ENCODE measurements around the gene ARL16. TPM values are rescaled to one million over a fixed set of nuclear protein-coding genes. Genes with fewer than 3 reads are reported as not detected.
"Not testable (repeated sequence)": the region's sequence is repeated elsewhere in the genome, so short reads cannot be mapped to it uniquely, and the experiment has no call there.

The ARL16 gene
- total and polyA plus RNA-seq, 11 donors: 10.2 to 23.6 (median 15.9) TPM

GRCh38 chr17:81681672-81682071, 1.9 kb downstream of the ARL16 start:
- Histone ChIP-seq H3K4me1 (peaks cover 5 to 45% (median 26%) of the 10 kb centered on the region in 12 donors), H3K4me3 (no peak overlapping the region), H3K27me3 (no peaks in the 10 kb centered on the region), H3K9me3 (no peaks in the 10 kb centered on the region), H3K27ac (no peak overlapping the region), H3K36me3 (peaks cover 0 to 33% (median 13%) of the 10 kb centered on the region in 9 donors)
- no peak for ATAC-seq
- 60 to 72% (median 67%) methylated on average over 17 of the region's 17 CpGs for WGBS, 4 donors
- DNase-seq: peak in 1 of 5 donors; percentile 48
- intact Hi-C loops (cut with DNase I): loop anchor here in 1 of 10 donors (2.0 kb wide), 1 partner anchor 15 kb away; the partner anchor contains the start of genes CCDC137 and OXLD1
- TF ChIP-seq CTCF (IDR thresholded peaks at IDR 0.05) (no peak), POLR2A (IDR thresholded peaks at IDR 0.05) (no peak)

GRCh38 chr17:81680150-81680549, 3.4 kb downstream of the ARL16 start:
- 67 to 74% (median 72%) methylated on average over 11 of the region's 11 CpGs for WGBS, 4 donors
- intact Hi-C loops (cut with DNase I): no loop called here

GRCh38 chr17:81676906-81677305, 6.7 kb downstream of the ARL16 start:
- intact Hi-C loops (cut with DNase I): loop anchor here in 1 of 10 donors (2.0 kb wide), 1 partner anchor 34 kb away; no protein-coding TSS in a partner anchor
- peaks cover 0 to 19% (median under 1%) of the 10 kb centered on the region in 12 donors for H3K4me1 ChIP-seq
- ATAC-seq (no peak), DNase-seq (no peak)
- no peak for TF ChIP-seq CTCF (IDR thresholded peaks at IDR 0.05)
- TF ChIP-seq POLR2A (IDR thresholded peaks at IDR 0.05): no peak
- H3K27me3 ChIP-seq: no peaks in the 10 kb centered on the region
- 91 to 93% (median 92%) methylated on average over 9 to 17 of the region's 17 CpGs for WGBS, 4 donors
- H3K4me3 ChIP-seq: no peak overlapping the region
- peaks cover 0 to 41% (median 25%) of the 10 kb centered on the region in 9 donors for H3K36me3 ChIP-seq
- H3K27ac ChIP-seq: no peak overlapping the region
- H3K9me3 ChIP-seq: no peaks in the 10 kb centered on the region

More at GRCh38 chr17:81680150-81680549, 3.4 kb downstream of the ARL16 start:
- Histone ChIP-seq H3K36me3 (peaks cover 0 to 18% (median 4%) of the 10 kb centered on the region in 9 donors), H3K4me3 (no peak overlapping the region), H3K27ac (peak overlapping the region in 1 of 12 donors; percentile 2), H3K9me3 (no peaks in the 10 kb centered on the region), H3K27me3 (no peaks in the 10 kb centered on the region), H3K4me1 (peaks cover 5 to 41% (median 20%) of the 10 kb centered on the region in 12 donors)
- DNase-seq (no peak), ATAC-seq (no peak)
- TF ChIP-seq CTCF (IDR thresholded peaks at IDR 0.05): no peak
- TF ChIP-seq POLR2A (IDR thresholded peaks at IDR 0.05): no peak

GRCh38 chr17:81675515-81676221, 7.9 kb downstream of the ARL16 start:
- not testable (repeated sequence) for H3K9me3 ChIP-seq, DNase-seq, H3K27me3 ChIP-seq, H3K4me3 ChIP-seq, H3K27ac ChIP-seq, ATAC-seq
- WGBS, 4 donors: 34 to 43% (median 40%) methylated on average over 18 of the region's 18 CpGs
- peaks cover 0 to 49% (median 35%) of the 10 kb centered on the region in 9 donors for H3K36me3 ChIP-seq
- H3K4me1 ChIP-seq: peaks cover 0 to 12% (median 0%) of the 10 kb centered on the region in 12 donors
- intact Hi-C loops (cut with DNase I): loop anchor here in 1 of 10 donors (2.0 kb wide), 1 partner anchor 35 kb away; no protein-coding TSS in a partner anchor
- peak; percentile 34 to 66 (median 58) for TF ChIP-seq CTCF (IDR thresholded peaks at IDR 0.05)

Data from heart left ventricle (tissue), 16 donors.